ENCODE data around the gene SH3GLB1. TPM values are rescaled to one million over a fixed set of nuclear protein-coding genes. Genes with fewer than 3 reads are reported as not detected.

Gene SH3GLB1
- polyA plus RNA-seq, 2 of the 4 experiments (the other 2 are of a cell fraction), result 22.2 to 33.9 TPM

GRCh38 chr1:86739648-86740509 lies 35.5 kb downstream of the SH3GLB1 start:
- Histone ChIP-seq H3K4me3 (no peak overlapping the region), H3K4me1 (no peaks in the 10 kb centered on the region), H3K9me3 (no peaks in the 10 kb centered on the region), H3K27ac (no peak overlapping the region), H3K4me2 (no peak overlapping the region)
- TF ChIP-seq ESRRA (IDR thresholded peaks at IDR 0.05; ENCODE audit: borderline replicate concordance, low read length), result no peak
- TF ChIP-seq RCOR1 (IDR thresholded peaks at IDR 0.05; ENCODE audit: low read depth, low read length), result no peak
- TF ChIP-seq JUNB (IDR thresholded peaks at IDR 0.05), result no peak
- no peak for TF ChIP-seq KDM1A (IDR thresholded peaks at IDR 0.05; ENCODE audit: low read depth)
- TF ChIP-seq BHLHE40 (IDR thresholded peaks at IDR 0.05; ENCODE audit: low read depth, low read length), result no peak
- no peak for TF ChIP-seq KDM5A (IDR thresholded peaks at IDR 0.05)
- TF ChIP-seq HOXA7 (CRISPR knock-in tag; IDR thresholded peaks at IDR 0.05), result no peak
- no peak for TF ChIP-seq HEYL (CRISPR knock-in tag; IDR thresholded peaks at IDR 0.05)
- no peak for TF ChIP-seq FOSL2 (IDR thresholded peaks at IDR 0.05)
- TF ChIP-seq FOSL2 (CRISPR knock-in tag; IDR thresholded peaks at IDR 0.05), result no peak
- TF ChIP-seq, protein P1, sequence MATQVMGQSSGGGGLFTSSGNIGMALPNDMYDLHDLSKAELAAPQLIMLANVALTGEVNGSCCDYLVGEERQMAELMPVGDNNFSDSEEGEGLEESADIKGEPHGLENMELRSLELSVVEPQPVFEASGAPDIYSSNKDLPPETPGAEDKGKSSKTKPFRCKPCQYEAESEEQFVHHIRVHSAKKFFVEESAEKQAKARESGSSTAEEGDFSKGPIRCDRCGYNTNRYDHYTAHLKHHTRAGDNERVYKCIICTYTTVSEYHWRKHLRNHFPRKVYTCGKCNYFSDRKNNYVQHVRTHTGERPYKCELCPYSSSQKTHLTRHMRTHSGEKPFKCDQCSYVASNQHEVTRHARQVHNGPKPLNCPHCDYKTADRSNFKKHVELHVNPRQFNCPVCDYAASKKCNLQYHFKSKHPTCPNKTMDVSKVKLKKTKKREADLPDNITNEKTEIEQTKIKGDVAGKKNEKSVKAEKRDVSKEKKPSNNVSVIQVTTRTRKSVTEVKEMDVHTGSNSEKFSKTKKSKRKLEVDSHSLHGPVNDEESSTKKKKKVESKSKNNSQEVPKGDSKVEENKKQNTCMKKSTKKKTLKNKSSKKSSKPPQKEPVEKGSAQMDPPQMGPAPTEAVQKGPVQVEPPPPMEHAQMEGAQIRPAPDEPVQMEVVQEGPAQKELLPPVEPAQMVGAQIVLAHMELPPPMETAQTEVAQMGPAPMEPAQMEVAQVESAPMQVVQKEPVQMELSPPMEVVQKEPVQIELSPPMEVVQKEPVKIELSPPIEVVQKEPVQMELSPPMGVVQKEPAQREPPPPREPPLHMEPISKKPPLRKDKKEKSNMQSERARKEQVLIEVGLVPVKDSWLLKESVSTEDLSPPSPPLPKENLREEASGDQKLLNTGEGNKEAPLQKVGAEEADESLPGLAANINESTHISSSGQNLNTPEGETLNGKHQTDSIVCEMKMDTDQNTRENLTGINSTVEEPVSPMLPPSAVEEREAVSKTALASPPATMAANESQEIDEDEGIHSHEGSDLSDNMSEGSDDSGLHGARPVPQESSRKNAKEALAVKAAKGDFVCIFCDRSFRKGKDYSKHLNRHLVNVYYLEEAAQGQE (IDR thresholded peaks at IDR 0.05), result no peak
- no peak for TF ChIP-seq RNF2 (IDR thresholded peaks at IDR 0.05; ENCODE audit: borderline replicate concordance, low read depth)
- no peak for TF ChIP-seq SMC3 (IDR thresholded peaks at IDR 0.05)
- TF ChIP-seq NFE2L2 (conservative IDR thresholded peaks at IDR 0.05; ENCODE audit: low read length), result no peak
- no peak for TF ChIP-seq EHMT2 (IDR thresholded peaks at IDR 0.05; ENCODE audit: low read depth)
- CTCF ChIA-PET, result no interaction called here
- DNase-seq (ENCODE audit: low read depth in 1 of 2, low spot score in 1 of 2), result no peak
- ATAC-seq, result no peak
- no peak for FAIRE-seq
- 96% methylated on average over 3 of the region's 3 CpGs for WGBS (ENCODE audit: missing lambda C conversion rate)
- POLR2A ChIA-PET, result no interaction called here

DNA sequence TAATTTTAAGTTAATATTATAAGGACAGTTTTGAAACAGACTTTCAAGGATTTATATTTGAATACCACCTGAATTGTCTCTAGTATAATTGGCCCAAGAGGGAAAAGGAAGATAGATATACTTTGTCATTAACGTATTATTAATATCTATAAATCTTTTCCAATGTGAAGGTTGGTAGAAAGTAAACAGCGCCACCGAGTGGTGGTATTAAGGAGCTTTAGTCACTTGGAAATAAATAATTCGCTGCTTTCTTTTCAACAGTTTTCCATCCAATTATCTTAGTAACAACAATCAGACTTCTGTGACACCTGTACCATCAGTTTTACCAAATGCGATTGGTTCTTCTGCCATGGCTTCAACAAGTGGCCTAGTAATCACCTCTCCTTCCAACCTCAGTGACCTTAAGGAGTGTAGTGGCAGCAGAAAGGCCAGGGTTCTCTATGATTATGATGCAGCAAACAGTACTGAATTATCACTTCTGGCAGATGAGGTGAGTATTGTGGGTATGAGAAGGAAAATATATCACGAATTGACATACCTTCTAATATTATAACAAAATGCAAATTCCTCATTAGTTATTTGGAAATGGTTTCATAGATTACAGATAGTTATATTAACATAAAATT lies 37.7 kb downstream of the SH3GLB1 start:
- FAIRE-seq (no peak), ATAC-seq (no peak), DNase-seq (ENCODE audit: low read depth in 1 of 2, low spot score in 1 of 2) (peak; percentile 7 to 39)
- no peak for TF ChIP-seq TP53 (CRISPR knock-in tag; IDR thresholded peaks at IDR 0.05)
- peak; percentile 48 for TF ChIP-seq SMC3 (IDR thresholded peaks at IDR 0.05)
- no peak for TF ChIP-seq HOXB13 (CRISPR knock-in tag; IDR thresholded peaks at IDR 0.05; ENCODE audit: low read depth)
- TF ChIP-seq CTCF (IDR thresholded peaks at IDR 0.05), result peak; percentile 61
- TF ChIP-seq RAD21 (conservative IDR thresholded peaks at IDR 0.05 in 1 of 2, IDR thresholded peaks at IDR 0.05 in 1 of 2), result peak; percentile 56
- no peak for TF ChIP-seq RARB (CRISPR knock-in tag; IDR thresholded peaks at IDR 0.05)
- TF ChIP-seq ZNF302 (CRISPR knock-in tag; IDR thresholded peaks at IDR 0.05), result no peak
- no peak for TF ChIP-seq ZSCAN20 (CRISPR knock-in tag; IDR thresholded peaks at IDR 0.05)
- no peak for TF ChIP-seq MAX (IDR thresholded peaks at IDR 0.05)
- TF ChIP-seq ZFP36 (IDR thresholded peaks at IDR 0.05; ENCODE audit: borderline replicate concordance, partially characterized antibody), result no peak
- TF ChIP-seq EHF (CRISPR knock-in tag; IDR thresholded peaks at IDR 0.05), result no peak
- no peak for TF ChIP-seq PHF8 (IDR thresholded peaks at IDR 0.05; ENCODE audit: borderline replicate concordance, low read depth)
- TF ChIP-seq, protein P2, sequence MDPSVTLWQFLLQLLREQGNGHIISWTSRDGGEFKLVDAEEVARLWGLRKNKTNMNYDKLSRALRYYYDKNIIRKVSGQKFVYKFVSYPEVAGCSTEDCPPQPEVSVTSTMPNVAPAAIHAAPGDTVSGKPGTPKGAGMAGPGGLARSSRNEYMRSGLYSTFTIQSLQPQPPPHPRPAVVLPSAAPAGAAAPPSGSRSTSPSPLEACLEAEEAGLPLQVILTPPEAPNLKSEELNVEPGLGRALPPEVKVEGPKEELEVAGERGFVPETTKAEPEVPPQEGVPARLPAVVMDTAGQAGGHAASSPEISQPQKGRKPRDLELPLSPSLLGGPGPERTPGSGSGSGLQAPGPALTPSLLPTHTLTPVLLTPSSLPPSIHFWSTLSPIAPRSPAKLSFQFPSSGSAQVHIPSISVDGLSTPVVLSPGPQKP (IDR thresholded peaks at IDR 0.05; ENCODE audit: low read depth, low read length), result no peak
- TF ChIP-seq NR3C1 (IDR thresholded peaks at IDR 0.05), result no peak
- H3K27ac ChIP-seq, result no peak overlapping the region
- no peaks in the 10 kb centered on the region for H3K4me1 ChIP-seq
- no peak overlapping the region for H3K4me2 ChIP-seq
- WGBS (ENCODE audit: missing lambda C conversion rate), result 29% methylated on average over 6 of the region's 6 CpGs
- ChIA-PET CTCF (interaction anchor here (0.6 to 1.6 kb wide), 4 partner anchors 14 to 66 kb away, joined by 3 to 5 read pairs (median 4); no protein-coding TSS in a partner anchor), POLR2A (interaction anchor here (0.6 kb wide), 1 partner anchor 356 kb away, joined by 3 read pairs; no protein-coding TSS in a partner anchor)
- no peak overlapping the region for H3K4me3 ChIP-seq
- H3K9me3 ChIP-seq, result no peaks in the 10 kb centered on the region

Data from A549 (cell line).